ENCODE results near the gene SIGMAR1. TPM values are rescaled to one million over a fixed set of nuclear protein-coding genes. Genes with fewer than 3 reads are reported as not detected.

Gene SIGMAR1
- total and polyA plus RNA-seq, 4 donors = 26.0 to 72.0 (median 63.3) TPM

DNA sequence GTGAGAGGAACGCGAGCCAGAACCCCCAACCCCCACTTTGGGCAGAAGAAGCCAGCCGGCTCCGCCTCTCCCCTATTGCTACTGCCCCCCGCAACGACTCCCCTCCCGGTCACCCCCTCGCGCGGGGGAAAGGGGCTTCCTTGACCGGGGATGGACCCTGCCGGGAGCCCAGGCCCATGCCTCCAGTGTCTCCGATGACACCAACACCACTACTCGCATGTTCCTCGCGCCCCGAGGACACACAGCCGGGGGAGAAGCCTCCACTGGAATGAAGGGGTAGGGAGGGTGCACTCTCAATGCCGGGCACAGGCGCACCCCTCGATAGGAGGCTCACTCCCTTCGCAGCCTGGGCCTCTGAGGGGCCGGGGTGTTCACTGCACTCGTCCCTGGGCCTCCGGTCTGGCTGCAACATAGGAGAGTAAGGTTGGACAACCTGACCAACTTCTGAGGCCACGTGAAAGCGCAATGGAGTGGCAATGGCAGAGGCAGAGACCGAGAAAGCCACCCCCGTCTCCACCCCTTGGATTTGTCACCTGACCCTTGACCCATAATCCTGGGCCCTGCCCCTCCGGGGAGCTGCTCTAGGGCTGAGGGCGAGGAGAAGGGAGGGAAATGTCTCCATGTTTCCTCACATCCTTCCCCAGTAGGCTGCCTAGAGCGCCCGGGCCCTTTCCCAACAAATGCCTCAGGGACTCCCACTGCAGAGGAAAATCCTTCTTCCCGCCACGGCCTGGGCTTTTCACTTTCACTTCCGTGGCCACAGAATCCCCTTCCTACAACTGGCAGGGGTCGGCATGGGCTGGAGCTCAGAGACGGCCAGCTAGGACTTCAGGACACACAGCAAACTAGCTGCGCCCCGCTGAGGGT lies 47.0 kb downstream of the SIGMAR1 start:
- Histone ChIP-seq H3K27ac (ENCODE audit: low read depth in 1 of 2, low read length in 1 of 2) (no peak overlapping the region), H3K9ac (ENCODE audit: insufficient read depth in 1 of 2, low read length in 2 of 2) (no peak overlapping the region), H3K36me3 (ENCODE audit: control insufficient read depth in 4 of 4, insufficient read depth in 4 of 4, low read length in 4 of 4) (no peaks in the 10 kb centered on the region), H3K27me3 (ENCODE audit: control insufficient read depth in 3 of 3, insufficient read depth in 3 of 3, low read length in 2 of 3) (peaks cover 0 to 54% (median 14%) of the 10 kb centered on the region in 3 donors), H3K4me1 (ENCODE audit: control insufficient read depth in 5 of 5, insufficient read depth in 5 of 5, low read length in 5 of 5) (peaks cover 0 to 59% (median 9%) of the 10 kb centered on the region in 5 donors), H3K9me3 (ENCODE audit: control insufficient read depth in 4 of 4, insufficient read depth in 3 of 4, low read length in 3 of 4) (peaks cover 0 to 2% (median 0%) of the 10 kb centered on the region in 4 donors), H3K4me3 (no peak overlapping the region)
- TF ChIP-seq, protein P1, sequence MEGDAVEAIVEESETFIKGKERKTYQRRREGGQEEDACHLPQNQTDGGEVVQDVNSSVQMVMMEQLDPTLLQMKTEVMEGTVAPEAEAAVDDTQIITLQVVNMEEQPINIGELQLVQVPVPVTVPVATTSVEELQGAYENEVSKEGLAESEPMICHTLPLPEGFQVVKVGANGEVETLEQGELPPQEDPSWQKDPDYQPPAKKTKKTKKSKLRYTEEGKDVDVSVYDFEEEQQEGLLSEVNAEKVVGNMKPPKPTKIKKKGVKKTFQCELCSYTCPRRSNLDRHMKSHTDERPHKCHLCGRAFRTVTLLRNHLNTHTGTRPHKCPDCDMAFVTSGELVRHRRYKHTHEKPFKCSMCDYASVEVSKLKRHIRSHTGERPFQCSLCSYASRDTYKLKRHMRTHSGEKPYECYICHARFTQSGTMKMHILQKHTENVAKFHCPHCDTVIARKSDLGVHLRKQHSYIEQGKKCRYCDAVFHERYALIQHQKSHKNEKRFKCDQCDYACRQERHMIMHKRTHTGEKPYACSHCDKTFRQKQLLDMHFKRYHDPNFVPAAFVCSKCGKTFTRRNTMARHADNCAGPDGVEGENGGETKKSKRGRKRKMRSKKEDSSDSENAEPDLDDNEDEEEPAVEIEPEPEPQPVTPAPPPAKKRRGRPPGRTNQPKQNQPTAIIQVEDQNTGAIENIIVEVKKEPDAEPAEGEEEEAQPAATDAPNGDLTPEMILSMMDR (IDR thresholded peaks at IDR 0.05; ENCODE audit: control extremely low read depth, extremely low read depth) = no peak
- 9 to 13% methylated on average over 40 of the region's 40 CpGs for WGBS, 2 donors
- ATAC-seq (ENCODE audit: insufficient read depth, low FRiP score) = no peak
- peak in 1 of 3 donors; percentile 32 for DNase-seq

DNA sequence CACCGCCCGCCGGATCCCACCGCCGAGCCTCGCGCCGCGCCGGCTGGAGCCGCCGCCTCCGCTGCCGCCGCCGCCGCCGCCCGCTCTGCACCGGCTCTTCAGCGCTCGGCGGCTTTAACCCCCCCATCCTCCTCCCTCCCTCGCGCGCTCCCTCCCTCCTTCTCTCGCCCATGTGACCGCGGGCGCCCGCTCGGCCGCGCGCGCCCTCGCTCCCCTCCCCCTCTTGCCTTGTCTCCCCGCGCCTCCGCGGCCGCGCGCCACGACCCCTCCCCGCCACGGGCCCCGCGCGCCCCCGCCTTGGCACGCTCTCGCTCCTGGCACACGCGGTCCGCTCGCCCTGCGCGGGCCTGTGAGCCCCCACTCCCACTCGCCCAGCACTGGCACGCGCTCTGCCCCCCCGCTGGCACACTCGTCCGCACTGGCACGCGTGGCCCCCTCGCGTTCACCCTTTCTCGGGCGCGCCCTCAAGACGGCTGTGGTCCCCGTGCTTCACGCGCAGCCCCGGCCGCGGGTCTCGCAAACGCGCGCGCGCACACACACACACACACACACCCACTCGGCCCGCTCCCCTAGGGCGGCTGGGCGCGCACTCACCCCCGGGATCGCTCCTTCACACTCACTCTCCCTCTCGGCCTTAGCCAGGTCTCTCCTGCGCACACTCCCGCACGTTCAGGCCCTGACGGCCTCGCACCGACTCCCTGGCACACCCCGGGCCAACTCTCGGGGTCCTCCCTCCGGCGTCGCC lies 47.8 kb downstream of the SIGMAR1 start, which contains the start of gene CNTFR:
Gene CNTFR, minus strand, starts transcription at position 89 of the 745 bp plus-strand sequence. CDS start 20,743 bp downstream, outside the sequence.
- Histone ChIP-seq H3K27me3 (ENCODE audit: control insufficient read depth in 3 of 3, insufficient read depth in 3 of 3, low read length in 2 of 3) (peaks cover 0 to 57% (median 17%) of the 10 kb centered on the region in 3 donors), H3K4me3 (no peak within 1 kb of the TSS), H3K9ac (ENCODE audit: insufficient read depth in 1 of 2, low read length in 2 of 2) (no peak within 1 kb of the TSS), H3K27ac (ENCODE audit: low read depth in 1 of 2, low read length in 1 of 2) (no peak within 1 kb of the TSS), H3K4me1 (ENCODE audit: control insufficient read depth in 5 of 5, insufficient read depth in 5 of 5, low read length in 5 of 5) (peaks cover 0 to 64% (median 10%) of the 10 kb centered on the region in 5 donors), H3K36me3 (ENCODE audit: control insufficient read depth in 4 of 4, insufficient read depth in 4 of 4, low read length in 4 of 4) (no peaks in the 10 kb centered on the region), H3K9me3 (ENCODE audit: control insufficient read depth in 4 of 4, insufficient read depth in 3 of 4, low read length in 3 of 4) (peaks cover 0 to 4% (median 0%) of the 10 kb centered on the region in 4 donors)
- DNase-seq = peak; percentile 81 to 91 (median 82)
- no peak for ATAC-seq (ENCODE audit: insufficient read depth, low FRiP score)
- TF ChIP-seq, protein P1 (IDR thresholded peaks at IDR 0.05; ENCODE audit: control extremely low read depth, extremely low read depth) = no peak
- WGBS, 2 donors = 1% methylated on average over 70 to 104 of the region's 104 CpGs

DNA sequence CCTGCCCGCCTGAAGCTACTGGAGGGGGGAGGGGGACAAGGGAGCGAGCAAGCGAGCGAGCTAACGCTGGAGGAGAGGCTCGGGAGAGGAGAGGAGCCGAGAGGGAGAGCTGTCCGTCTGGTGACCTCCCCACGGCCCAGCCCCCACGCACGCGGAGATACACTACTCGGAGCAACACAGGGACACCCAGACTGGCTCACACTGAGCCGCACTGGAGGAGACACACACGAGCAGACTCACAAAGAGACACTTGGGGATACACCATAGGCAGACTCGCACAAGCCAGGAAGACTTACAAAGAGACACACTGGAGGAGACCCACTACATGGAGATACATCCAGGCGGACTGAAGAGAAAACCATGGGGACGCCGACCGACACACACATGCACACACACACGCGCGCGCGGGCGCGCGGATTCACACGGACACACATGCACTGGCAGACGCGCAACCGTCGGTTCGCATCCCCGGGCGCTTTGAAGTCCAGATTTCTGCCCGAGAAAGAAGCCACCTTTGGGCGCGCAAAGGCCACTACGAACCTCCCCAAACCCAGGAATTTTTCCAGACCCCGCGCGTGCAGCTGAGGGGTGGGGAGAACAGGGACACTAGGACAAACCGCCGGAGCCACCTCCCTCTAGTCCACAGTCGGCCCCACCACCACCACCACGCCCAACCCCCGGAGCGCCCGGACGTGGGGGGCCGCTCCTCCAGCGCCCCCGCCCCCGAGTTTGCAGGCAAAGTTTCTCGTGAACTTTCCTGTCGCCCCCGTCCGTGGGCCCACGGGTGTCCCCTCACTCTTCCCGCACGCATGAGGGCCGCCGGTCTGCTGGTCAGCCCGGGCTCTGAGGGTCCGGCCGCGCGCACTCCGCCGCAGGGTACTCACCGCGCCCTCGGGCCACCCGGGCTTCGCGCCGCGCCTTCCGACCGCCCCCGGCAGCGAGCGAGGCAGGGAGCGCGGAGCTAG lies 48.6 kb downstream of the SIGMAR1 start:
- TF ChIP-seq, protein P1 (IDR thresholded peaks at IDR 0.05; ENCODE audit: control extremely low read depth, extremely low read depth) = no peak
- Histone ChIP-seq H3K36me3 (ENCODE audit: control insufficient read depth in 4 of 4, insufficient read depth in 4 of 4, low read length in 4 of 4) (no peaks in the 10 kb centered on the region), H3K27ac (ENCODE audit: low read depth in 1 of 2, low read length in 1 of 2) (no peak overlapping the region), H3K9ac (ENCODE audit: insufficient read depth in 1 of 2, low read length in 2 of 2) (no peak overlapping the region), H3K9me3 (ENCODE audit: control insufficient read depth in 4 of 4, insufficient read depth in 3 of 4, low read length in 3 of 4) (peaks cover 0 to 4% (median 0%) of the 10 kb centered on the region in 4 donors), H3K4me3 (no peak overlapping the region), H3K4me1 (ENCODE audit: control insufficient read depth in 5 of 5, insufficient read depth in 5 of 5, low read length in 5 of 5) (peaks cover 0 to 67% (median 10%) of the 10 kb centered on the region in 5 donors), H3K27me3 (ENCODE audit: control insufficient read depth in 3 of 3, insufficient read depth in 3 of 3, low read length in 2 of 3) (peaks cover 0 to 61% (median 13%) of the 10 kb centered on the region in 3 donors)
- no peak for ATAC-seq (ENCODE audit: insufficient read depth, low FRiP score)
- DNase-seq = peak; percentile 44 to 68 (median 51)
- 2 to 3% methylated on average over 80 to 86 of the region's 86 CpGs for WGBS, 2 donors

Data from lung (tissue), 12 donors.